Measurements from ENCODE around the gene GLOD4.

Gene GLOD4

DNA sequence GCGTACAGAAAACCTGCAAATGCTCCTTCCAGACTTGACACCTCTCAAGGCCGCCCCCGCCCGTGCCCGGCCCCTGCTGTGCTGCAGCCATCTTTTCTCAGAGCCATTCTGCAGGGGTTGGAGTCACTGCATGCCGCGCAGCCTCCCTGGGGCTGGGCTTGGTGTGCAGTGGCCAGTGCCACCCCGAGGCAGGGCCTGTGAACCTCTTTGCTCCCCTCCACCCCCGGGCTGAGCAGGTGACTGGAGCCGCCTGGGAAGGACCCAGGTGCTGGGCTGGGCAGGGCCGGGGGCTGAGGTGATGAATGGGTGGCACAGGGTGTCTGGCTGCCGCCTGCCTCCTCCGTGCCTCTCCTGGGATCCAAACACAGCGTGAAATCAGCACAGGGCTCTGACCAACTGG is 20.4 kb upstream of the GLOD4 start:
- TF ChIP-seq, protein P1, sequence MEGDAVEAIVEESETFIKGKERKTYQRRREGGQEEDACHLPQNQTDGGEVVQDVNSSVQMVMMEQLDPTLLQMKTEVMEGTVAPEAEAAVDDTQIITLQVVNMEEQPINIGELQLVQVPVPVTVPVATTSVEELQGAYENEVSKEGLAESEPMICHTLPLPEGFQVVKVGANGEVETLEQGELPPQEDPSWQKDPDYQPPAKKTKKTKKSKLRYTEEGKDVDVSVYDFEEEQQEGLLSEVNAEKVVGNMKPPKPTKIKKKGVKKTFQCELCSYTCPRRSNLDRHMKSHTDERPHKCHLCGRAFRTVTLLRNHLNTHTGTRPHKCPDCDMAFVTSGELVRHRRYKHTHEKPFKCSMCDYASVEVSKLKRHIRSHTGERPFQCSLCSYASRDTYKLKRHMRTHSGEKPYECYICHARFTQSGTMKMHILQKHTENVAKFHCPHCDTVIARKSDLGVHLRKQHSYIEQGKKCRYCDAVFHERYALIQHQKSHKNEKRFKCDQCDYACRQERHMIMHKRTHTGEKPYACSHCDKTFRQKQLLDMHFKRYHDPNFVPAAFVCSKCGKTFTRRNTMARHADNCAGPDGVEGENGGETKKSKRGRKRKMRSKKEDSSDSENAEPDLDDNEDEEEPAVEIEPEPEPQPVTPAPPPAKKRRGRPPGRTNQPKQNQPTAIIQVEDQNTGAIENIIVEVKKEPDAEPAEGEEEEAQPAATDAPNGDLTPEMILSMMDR (IDR thresholded peaks at IDR 0.05; ENCODE audit: borderline replicate concordance, insufficient read depth, low read depth, low read length) = no peak
- no peak overlapping the region for H3K4me3 ChIP-seq (ENCODE audit: low read depth, low read length)

DNA sequence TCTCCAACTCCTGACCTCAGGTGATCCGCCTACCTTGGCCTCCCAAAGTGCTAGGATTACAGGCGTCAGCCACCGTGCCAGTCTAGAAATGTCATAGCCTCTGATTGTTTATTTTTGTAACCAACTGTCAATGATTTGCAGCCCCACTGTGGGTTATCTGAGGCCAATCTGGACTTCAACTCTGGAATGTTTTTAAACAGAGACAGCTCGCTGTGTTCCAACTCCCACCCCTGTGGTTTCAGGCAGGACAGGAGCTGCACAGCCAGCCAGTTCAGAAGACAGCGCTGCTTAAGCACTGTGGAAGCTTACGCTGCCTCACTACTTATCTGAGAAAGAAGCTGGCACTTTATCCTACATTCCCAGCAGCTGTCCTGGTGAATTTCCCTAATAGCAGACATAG is 19.6 kb upstream of the GLOD4 start:
- TF ChIP-seq, protein P1 (IDR thresholded peaks at IDR 0.05; ENCODE audit: borderline replicate concordance, insufficient read depth, low read depth, low read length) = no peak
- no peak overlapping the region for H3K4me3 ChIP-seq (ENCODE audit: low read depth, low read length)

DNA sequence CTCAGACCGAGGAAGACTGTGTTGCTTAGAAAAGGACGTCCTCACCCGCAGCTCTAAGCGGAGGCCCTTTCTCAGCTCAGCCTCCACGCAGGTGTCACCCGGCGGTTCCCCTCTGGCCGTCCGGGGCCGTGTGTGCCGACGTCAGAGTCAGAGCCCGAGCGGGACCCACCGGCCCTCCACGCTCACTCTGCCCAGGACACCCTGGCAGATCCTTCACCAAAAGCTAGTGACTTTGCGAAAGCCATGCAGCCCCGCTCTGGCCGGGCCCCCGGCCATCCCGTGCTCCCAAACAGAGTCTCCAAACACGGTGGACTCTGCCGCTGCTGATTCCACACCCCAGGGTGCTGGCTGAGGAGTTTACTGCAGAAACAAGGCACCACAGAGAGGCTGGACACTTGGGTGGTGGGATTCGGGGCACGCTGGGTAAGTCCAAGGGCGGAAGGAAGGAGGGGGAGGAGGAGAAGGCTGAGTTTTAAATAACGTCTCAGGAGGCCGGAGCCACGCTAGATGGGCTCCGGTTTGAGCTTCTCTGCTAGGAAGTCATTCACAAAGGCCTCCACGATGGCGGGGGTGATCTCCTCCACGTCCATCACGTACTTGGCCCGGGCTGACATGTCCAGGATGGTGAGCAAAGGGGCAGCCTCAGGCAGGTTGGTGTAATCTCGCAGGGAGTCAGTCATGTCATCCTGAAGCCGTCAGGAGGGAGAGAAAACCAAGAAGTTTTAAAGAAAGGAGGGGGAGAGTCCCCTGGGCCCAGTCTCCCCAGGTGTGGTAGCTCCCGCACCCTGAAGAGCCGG is 18.6 kb upstream of the GLOD4 start:
- TF ChIP-seq, protein P1 (IDR thresholded peaks at IDR 0.05; ENCODE audit: borderline replicate concordance, insufficient read depth, low read depth, low read length) = no peak
- no peak overlapping the region for H3K4me3 ChIP-seq (ENCODE audit: low read depth, low read length)

DNA sequence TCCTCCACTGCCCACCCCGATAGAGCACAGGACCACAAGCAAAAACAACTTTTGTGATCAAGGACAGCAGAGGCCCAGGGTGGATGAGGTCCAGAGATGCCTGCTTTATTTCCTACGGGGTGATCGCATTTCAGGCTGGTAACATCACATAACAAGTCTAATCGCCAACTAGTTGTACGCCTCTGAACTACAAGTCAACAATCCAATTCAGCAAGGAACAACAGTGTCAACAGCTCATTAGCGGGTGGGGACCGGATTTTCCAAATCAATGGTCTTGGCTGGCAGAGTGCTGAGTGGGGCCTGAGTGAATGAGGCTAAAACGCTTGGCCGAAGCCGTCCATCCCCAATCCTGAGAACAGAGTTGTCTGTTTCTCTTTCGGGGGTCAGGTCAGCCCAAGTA is 17.2 kb upstream of the GLOD4 start:
- no peak overlapping the region for H3K4me3 ChIP-seq (ENCODE audit: low read depth, low read length)
- TF ChIP-seq, protein P1 (IDR thresholded peaks at IDR 0.05; ENCODE audit: borderline replicate concordance, insufficient read depth, low read depth, low read length) = no peak

DNA sequence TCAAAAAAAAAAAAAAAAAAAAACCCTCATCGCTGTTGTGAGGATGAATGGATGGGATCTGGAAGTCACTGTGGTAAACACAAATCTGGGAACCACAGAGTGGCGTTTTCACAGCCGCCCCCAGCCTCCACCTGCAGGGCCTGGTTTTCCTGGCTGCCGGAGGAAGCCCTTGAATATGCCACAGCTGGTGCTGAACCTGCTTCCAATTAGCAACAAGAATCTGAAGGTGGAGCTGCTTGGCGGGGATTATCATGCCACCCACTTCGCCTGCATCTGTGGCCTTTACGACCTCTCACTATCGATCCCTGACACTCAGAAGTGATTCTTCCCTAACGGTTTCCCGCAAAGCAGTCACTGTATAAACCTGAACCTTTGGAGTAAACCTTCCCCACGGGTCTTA is 16.2 kb upstream of the GLOD4 start:
- no peak overlapping the region for H3K4me3 ChIP-seq (ENCODE audit: low read depth, low read length)
- TF ChIP-seq, protein P1 (IDR thresholded peaks at IDR 0.05; ENCODE audit: borderline replicate concordance, insufficient read depth, low read depth, low read length) = no peak

DNA sequence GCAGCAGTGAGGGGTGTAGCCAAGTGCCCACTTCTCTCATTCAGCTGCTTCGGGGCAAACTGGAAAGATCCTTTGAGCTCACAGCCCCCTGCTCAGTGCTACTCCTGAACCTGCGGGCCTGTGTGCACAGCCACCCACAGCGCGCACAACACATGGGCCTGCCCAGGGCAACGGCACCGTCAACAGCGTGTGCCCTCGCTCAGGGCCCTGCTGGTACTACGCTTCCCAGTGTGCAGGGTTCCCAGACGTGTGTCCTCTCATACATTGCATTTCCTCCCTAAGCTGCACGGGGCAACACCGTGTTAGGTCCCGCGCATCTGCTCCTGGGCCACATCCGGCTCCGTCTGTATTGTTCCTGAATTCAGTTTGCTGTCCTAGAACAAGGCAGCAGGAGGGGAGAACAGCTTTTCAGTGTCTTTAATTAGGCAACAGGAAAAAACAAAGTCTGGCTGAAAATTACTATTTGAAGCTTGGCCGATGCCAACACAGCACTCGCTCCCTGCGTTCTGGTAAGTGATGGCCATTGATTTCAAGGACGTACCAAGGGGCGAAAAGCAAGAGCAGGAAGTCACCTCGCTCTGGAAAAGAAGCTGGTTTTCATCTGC is 15.3 kb upstream of the GLOD4 start:
- H3K4me3 ChIP-seq (ENCODE audit: low read depth, low read length) = no peak overlapping the region
- TF ChIP-seq, protein P1 (IDR thresholded peaks at IDR 0.05; ENCODE audit: borderline replicate concordance, insufficient read depth, low read depth, low read length) = no peak

DNA sequence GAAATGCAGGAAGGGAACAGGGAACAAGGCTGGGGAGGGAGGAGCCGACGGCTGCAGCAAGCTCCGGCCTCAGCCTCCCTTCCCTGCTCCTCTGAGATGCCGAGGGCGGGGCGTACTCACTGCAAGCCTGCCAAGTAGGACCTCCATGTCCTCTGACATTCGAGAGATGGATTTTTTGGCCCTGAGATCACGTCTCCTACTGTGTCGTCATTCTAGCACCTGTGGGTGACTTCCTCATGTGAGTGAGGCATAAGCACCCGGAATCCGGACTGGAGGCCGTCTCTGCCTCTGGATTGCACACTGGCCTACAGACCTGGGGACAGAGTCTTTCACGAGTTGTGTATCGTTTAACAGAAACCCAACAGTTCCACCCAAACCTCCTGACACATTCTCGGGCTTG is 14.5 kb upstream of the GLOD4 start:
- TF ChIP-seq, protein P1 (IDR thresholded peaks at IDR 0.05; ENCODE audit: borderline replicate concordance, insufficient read depth, low read depth, low read length) = no peak
- H3K4me3 ChIP-seq (ENCODE audit: low read depth, low read length) = no peak overlapping the region
